ENCODE results near the gene ASB1. TPM values are rescaled to one million over a fixed set of nuclear protein-coding genes. Genes with fewer than 3 reads are reported as not detected.

ASB1 gene
- total RNA-seq, 1 donor from 2014 or later, result 33.9 TPM

DNA sequence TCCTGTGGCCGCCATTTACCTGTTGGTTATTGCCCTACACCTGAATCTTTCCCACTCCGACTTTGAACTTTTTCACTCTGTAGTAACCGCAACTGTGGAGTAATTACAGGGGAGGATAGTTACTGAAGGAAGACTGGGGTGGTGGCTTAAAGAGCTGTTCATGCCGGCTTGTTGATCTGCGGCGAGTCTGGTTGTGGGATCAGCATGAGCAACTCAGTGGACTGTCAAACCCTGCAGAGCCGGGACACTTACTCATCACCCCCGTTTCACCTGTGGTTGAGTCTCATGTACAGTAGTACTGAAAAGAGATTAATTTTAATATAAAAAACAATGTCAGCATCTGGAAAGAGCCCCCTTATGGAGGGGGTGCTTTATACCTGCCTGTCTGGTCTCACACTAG lies 2.1 kb downstream of the ASB1 start:
- no peak overlapping the region for H3K27ac Mint-ChIP-seq (ENCODE audit: unreplicated experiment)
- H3K4me3 Mint-ChIP-seq (ENCODE audit: unreplicated experiment), result peak overlapping the region; percentile 10
- no peaks in the 10 kb centered on the region for H3K27me3 Mint-ChIP-seq (ENCODE audit: unreplicated experiment)
- peaks cover 38% of the 10 kb centered on the region for H3K4me1 Mint-ChIP-seq (ENCODE audit: unreplicated experiment)
- no peak for DNase-seq (ENCODE audit: extremely low spot score, unreplicated experiment)
- no peak for TF ChIP-seq CTCF (IDR thresholded peaks at IDR 0.05)
- no peaks in the 10 kb centered on the region for H3K9me3 Mint-ChIP-seq (ENCODE audit: unreplicated experiment)
- peaks cover 14% of the 10 kb centered on the region for H3K36me3 Mint-ChIP-seq (ENCODE audit: unreplicated experiment)

DNA sequence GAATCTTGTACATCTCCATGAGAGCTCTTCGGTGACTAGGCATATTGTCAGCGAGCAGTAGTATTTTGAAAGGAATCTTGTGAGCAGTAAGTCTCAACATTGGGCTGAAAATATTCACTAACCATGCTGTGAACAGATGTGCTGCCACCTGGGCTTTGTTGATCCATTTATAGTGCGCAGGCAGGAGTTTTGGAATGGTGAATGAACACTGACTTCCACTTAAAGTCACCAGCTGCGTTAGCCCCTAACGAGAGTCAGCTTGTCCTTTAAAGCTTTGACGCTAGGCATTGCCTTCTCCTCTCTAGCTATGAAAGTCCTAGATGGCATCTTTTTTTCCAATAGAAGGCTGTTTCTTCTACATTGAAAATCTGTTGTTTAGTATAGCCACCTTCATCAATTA lies 4.1 kb downstream of the ASB1 start:
- no peak for DNase-seq (ENCODE audit: extremely low spot score, unreplicated experiment)
- no peaks in the 10 kb centered on the region for H3K9me3 Mint-ChIP-seq (ENCODE audit: unreplicated experiment)
- H3K4me3 Mint-ChIP-seq (ENCODE audit: unreplicated experiment), result no peak overlapping the region
- TF ChIP-seq CTCF (IDR thresholded peaks at IDR 0.05), result no peak
- H3K36me3 Mint-ChIP-seq (ENCODE audit: unreplicated experiment), result peaks cover 23% of the 10 kb centered on the region
- H3K27ac Mint-ChIP-seq (ENCODE audit: unreplicated experiment), result no peak overlapping the region
- peaks cover 36% of the 10 kb centered on the region for H3K4me1 Mint-ChIP-seq (ENCODE audit: unreplicated experiment)
- no peaks in the 10 kb centered on the region for H3K27me3 Mint-ChIP-seq (ENCODE audit: unreplicated experiment)

DNA sequence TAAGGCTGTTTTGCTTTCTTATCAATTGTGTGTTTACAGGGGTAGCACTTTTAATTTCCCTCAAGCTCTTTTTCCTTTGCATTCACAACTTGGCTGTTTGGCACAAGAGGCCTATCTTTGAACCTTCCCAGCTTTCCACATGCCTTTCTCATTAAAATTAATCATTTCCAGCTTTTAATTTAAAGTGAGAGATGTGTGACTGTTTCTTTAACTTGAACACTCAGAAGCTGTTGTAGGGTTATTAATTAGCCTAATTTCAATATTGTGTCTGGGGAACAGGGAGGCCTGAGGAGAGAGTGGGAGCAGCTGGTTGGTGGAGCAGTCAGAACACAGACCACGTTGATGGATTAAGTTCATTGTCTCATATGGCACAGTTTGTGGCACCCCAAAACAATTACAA lies 4.7 kb downstream of the ASB1 start:
- Mint-ChIP-seq H3K4me3 (ENCODE audit: unreplicated experiment) (no peak overlapping the region), H3K27ac (ENCODE audit: unreplicated experiment) (no peak overlapping the region), H3K9me3 (ENCODE audit: unreplicated experiment) (no peaks in the 10 kb centered on the region), H3K27me3 (ENCODE audit: unreplicated experiment) (no peaks in the 10 kb centered on the region), H3K36me3 (ENCODE audit: unreplicated experiment) (peaks cover 27% of the 10 kb centered on the region), H3K4me1 (ENCODE audit: unreplicated experiment) (peaks cover 32% of the 10 kb centered on the region)
- DNase-seq (ENCODE audit: extremely low spot score, unreplicated experiment), result no peak
- TF ChIP-seq CTCF (IDR thresholded peaks at IDR 0.05), result no peak

- peak; percentile 6 for TF ChIP-seq CTCF (IDR thresholded peaks at IDR 0.05)
- Mint-ChIP-seq H3K9me3 (ENCODE audit: unreplicated experiment) (no peaks in the 10 kb centered on the region), H3K36me3 (ENCODE audit: unreplicated experiment) (peaks cover 39% of the 10 kb centered on the region), H3K27ac (ENCODE audit: unreplicated experiment) (peak overlapping the region; percentile 45), H3K4me3 (ENCODE audit: unreplicated experiment) (no peak overlapping the region), H3K27me3 (ENCODE audit: unreplicated experiment) (no peaks in the 10 kb centered on the region), H3K4me1 (ENCODE audit: unreplicated experiment) (peaks cover 23% of the 10 kb centered on the region)
- no peak for DNase-seq (ENCODE audit: extremely low spot score, unreplicated experiment)
Measured at GRCh38 chr2:238433300-238433915, 6.7 kb downstream of the ASB1 start.

DNA sequence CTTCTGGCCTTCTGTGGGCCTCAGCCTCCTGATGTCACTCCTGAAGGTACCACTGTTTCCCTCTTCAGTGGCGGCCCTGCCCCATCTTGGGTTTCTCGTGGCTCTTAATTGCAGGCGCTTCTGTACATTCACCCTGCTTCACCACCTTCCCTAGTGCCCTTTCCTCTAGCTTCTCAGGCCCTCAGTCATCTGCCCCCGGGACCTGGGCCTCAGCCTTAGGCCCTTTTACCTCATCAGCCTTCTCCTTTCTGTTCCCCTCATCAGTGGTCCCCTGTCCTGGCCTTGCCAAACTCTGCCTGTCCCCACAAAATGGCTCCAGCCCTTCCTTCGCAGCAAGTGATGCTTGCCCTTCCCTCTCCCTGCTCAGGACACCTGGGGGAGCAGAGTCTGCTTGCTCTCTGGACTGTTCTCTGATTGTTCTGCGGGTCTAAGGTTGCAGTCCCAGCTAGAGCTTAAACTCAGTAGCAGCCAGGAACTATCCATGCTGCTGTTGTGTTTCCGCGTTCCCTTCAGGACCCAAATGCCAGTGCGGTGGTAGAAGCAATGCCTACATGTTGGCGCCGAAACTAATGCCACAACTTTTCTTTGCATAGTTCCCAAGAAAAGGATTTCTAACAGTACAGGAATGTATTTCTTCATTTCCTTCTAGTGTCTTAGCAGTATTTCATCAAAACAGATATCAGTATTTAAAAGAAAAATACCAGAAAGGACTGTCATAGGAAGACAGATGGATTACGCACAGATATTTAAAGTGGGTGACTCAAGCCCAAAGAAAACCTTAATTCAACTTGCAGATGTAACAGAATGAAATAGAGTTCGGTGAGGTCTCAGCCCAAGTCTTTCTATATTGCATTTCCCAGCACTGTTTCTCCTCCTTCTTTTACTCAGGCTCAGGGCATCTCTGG lies 7.5 kb downstream of the ASB1 start:
- H3K4me3 Mint-ChIP-seq (ENCODE audit: unreplicated experiment), result no peak overlapping the region
- no peak for DNase-seq (ENCODE audit: extremely low spot score, unreplicated experiment)
- no peak for TF ChIP-seq CTCF (IDR thresholded peaks at IDR 0.05)
- H3K4me1 Mint-ChIP-seq (ENCODE audit: unreplicated experiment), result peaks cover 19% of the 10 kb centered on the region
- H3K27ac Mint-ChIP-seq (ENCODE audit: unreplicated experiment), result peak overlapping the region; percentile 45
- peaks cover 46% of the 10 kb centered on the region for H3K36me3 Mint-ChIP-seq (ENCODE audit: unreplicated experiment)
- H3K27me3 Mint-ChIP-seq (ENCODE audit: unreplicated experiment), result no peaks in the 10 kb centered on the region
- no peaks in the 10 kb centered on the region for H3K9me3 Mint-ChIP-seq (ENCODE audit: unreplicated experiment)

Measured in osteocyte (in vitro differentiated cells).